Activated T-helper 17 cell treated with anti-CD3 and anti-CD28 coated beads, Interleukin-2, amount 50 U/mL, for 72 hours (primary cell): ENCODE results near the gene NLRX1. TPM values are rescaled to one million over a fixed set of nuclear protein-coding genes. Genes with fewer than 3 reads are reported as not detected.
A peak's percentile ranks its signal among the peaks of the same experiment; 100 is the strongest.

Experiments
- ATAC-seq: fragments of 150-1000 bp; cut with Tn5 transposase; replicated peaks from 2 replicates; pipeline ENCODE4 v1.10.0; 2021; ENCODE audit warnings: mild to moderate bottlenecking, moderate library complexity
- H3K27ac Mint-ChIP-seq: one replicate; pipeline ENCODE4 v1.8.0; 2022; ENCODE audit warnings: mixed read lengths
- H3K27me3 Mint-ChIP-seq: one replicate; pipeline ENCODE4 v1.8.0; 2022; ENCODE audit warnings: mixed read lengths
- H3K36me3 Mint-ChIP-seq: one replicate; pipeline ENCODE4 v1.8.0; 2022; ENCODE audit warnings: low read depth, mild to moderate bottlenecking, mixed read lengths
- H3K4me1 Mint-ChIP-seq: one replicate; pipeline ENCODE4 v1.8.0; 2022; ENCODE audit warnings: mixed read lengths
- H3K4me3 Mint-ChIP-seq: one replicate; pipeline ENCODE4 v1.8.0; 2022; ENCODE audit warnings: mild to moderate bottlenecking, mixed read lengths
- H3K9me3 Mint-ChIP-seq: one replicate; pipeline ENCODE4 v1.8.0; 2022; ENCODE audit warnings: mixed read lengths
- total RNA-seq, 2 donors: library from RNA; stranded (reverse); gene quantifications; one replicate each; pipeline ENCODE4 v1.2.3, GENCODE V29; 2022

Gene NLRX1
- total RNA-seq, 2 donors from 2014 or later = 9.7 to 10.3 TPM

DNA sequence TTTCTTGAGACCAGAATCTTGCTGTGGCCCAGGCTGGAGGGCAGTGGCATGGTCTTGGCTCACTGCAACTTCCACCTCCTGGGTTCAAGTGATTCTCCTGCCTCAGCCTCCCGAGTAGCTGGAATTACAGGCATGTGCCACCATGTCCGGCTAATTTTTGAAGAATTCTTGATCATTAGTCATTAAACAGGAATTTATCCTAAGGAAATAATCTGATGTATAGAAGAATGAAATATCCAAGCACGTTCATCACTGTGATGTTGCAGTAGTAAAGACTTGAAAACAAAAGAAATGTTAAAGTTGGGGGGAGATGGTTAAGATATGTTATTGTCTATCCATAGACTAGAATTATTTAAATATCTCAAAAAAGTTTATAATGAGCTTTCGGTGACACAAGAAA, 61.2 kb downstream of the NLRX1 start:
- H3K27me3 Mint-ChIP-seq = no peaks in the 10 kb centered on the region
- H3K9me3 Mint-ChIP-seq = no peaks in the 10 kb centered on the region
- no peak overlapping the region for H3K27ac Mint-ChIP-seq
- H3K36me3 Mint-ChIP-seq = peaks cover 47% of the 10 kb centered on the region
- peaks cover 25% of the 10 kb centered on the region for H3K4me1 Mint-ChIP-seq
- H3K4me3 Mint-ChIP-seq = peak overlapping the region; percentile 56
- no peak for ATAC-seq

Other genes with a start within 250 kb of the NLRX1 start
- 10 to 100 TPM; 30.2 to 49.6 TPM for gene BCL9L, start 242.8 kb upstream of the NLRX1 start, total RNA-seq
- gene UPK2, start 212.4 kb upstream of the NLRX1 start, total RNA-seq = 1 to 10 TPM in 1 of 2 donors, under 1 TPM in 1; 0.43 to 7.1 TPM
- gene FOXR1, start 197.0 kb upstream of the NLRX1 start, total RNA-seq = under 1 TPM in 1 of 2 donors, not detected in 1; 0.98 TPM
- 10 to 100 TPM; 38.9 to 44.8 TPM for gene CENATAC, start 170.6 kb upstream of the NLRX1 start, total RNA-seq
- 1,000 to 10,000 TPM; 1,597 to 2,232 TPM for gene RPS25, start 150.4 kb upstream of the NLRX1 start, total RNA-seq
- gene TRAPPC4, start 150.0 kb upstream of the NLRX1 start, total RNA-seq = 10 to 100 TPM; 75.2 to 77.6 TPM
- 10 to 100 TPM; 28.1 to 36.8 TPM for gene SLC37A4, start 137.8 kb upstream of the NLRX1 start, total RNA-seq
- 100 to 1,000 TPM in 1 of 2 donors, 10 to 100 TPM in 1; 67.7 to 117 TPM for gene HYOU1, start 111.5 kb upstream of the NLRX1 start, total RNA-seq
- gene VPS11, start 100.9 kb upstream of the NLRX1 start, total RNA-seq = 10 to 100 TPM; 31.7 to 33.7 TPM
- 10 to 100 TPM; 15.7 to 26.3 TPM for gene HMBS, start 83.8 kb upstream of the NLRX1 start, total RNA-seq
- gene DPAGT1, start 66.9 kb upstream of the NLRX1 start, total RNA-seq = 10 to 100 TPM; 57.6 to 85.7 TPM
- gene C2CD2L, start 61.4 kb upstream of the NLRX1 start, total RNA-seq = 10 to 100 TPM; 16.5 to 26.4 TPM
- 10 to 100 TPM; 41.6 to 47.5 TPM for gene HINFP, start 47.1 kb upstream of the NLRX1 start, total RNA-seq
- gene ABCG4, start 19.7 kb upstream of the NLRX1 start, total RNA-seq = not detected
- gene NHERF4, start 16.8 kb downstream of the NLRX1 start, total RNA-seq = under 1 TPM in 1 of 2 donors, not detected in 1; 0.19 TPM
- gene CBL, start 37.6 kb downstream of the NLRX1 start, total RNA-seq = 10 to 100 TPM; 35.9 to 41.7 TPM
- 10 to 100 TPM in 1 of 2 donors, 1 to 10 TPM in 1; 8.2 to 31.1 TPM for gene MCAM, start 148.4 kb downstream of the NLRX1 start, total RNA-seq
- 10 to 100 TPM; 23.7 to 32.6 TPM for gene RNF26, start 165.8 kb downstream of the NLRX1 start, total RNA-seq
- gene C1QTNF5, start 172.2 kb downstream of the NLRX1 start, total RNA-seq = not detected
- gene MFRP, start 178.0 kb downstream of the NLRX1 start, total RNA-seq = not detected
- gene USP2, start 213.0 kb downstream of the NLRX1 start, total RNA-seq = 1 to 10 TPM in 1 of 2 donors, under 1 TPM in 1; 0.52 to 1.3 TPM